Cardiac fibroblast (primary cell): ENCODE data around the gene RSRP1.

Source experiments
- DNase-seq, 2 donors: peaks; one replicate each; pipeline versions ENCODE4 v3.0.0 to v3.0.0-alpha.2; 2010; ENCODE audit warnings: low read depth in 2 of 2
- H3K4me3 ChIP-seq, 2 donors: replicated peaks in 1 of 2; 1 replicate in 1 of 2; 2 replicates in 1 of 2; pipeline ENCODE4 v1.5.1; 2011; ENCODE audit warnings: low read depth in 2 of 2, low read length in 2 of 2, mild to moderate bottlenecking in 2 of 2, moderate library complexity in 1 of 2
- CTCF ChIP-seq: IDR thresholded peaks from one replicate; pipeline ENCODE4 v1.5.1; 2011; ENCODE audit warnings: low read depth, mild to moderate bottlenecking, low read length, inconsistent platforms

The RSRP1 gene

DNA sequence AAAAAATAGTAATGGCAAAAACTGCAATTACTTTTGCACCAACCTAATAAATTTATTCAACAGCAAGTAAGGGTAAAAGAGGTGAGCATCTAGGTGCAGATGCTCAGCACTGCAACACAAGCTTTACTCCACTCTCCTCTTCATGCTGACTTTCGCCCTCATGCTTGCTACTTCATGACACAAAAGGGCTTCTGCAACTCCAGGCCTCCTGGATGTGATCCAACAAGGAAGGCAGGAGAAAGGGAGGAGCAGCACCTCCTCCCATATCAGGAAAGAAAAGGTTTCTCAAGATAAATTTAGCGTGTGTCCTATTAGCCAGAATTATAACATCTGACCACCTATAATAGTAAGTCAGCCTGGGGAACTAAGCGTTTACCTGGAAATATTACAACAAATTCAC, 26.6 kb downstream of the RSRP1 start:
- H3K4me3 ChIP-seq, result no peak overlapping the region
- no peak for TF ChIP-seq CTCF
- DNase-seq, result no peak

DNA sequence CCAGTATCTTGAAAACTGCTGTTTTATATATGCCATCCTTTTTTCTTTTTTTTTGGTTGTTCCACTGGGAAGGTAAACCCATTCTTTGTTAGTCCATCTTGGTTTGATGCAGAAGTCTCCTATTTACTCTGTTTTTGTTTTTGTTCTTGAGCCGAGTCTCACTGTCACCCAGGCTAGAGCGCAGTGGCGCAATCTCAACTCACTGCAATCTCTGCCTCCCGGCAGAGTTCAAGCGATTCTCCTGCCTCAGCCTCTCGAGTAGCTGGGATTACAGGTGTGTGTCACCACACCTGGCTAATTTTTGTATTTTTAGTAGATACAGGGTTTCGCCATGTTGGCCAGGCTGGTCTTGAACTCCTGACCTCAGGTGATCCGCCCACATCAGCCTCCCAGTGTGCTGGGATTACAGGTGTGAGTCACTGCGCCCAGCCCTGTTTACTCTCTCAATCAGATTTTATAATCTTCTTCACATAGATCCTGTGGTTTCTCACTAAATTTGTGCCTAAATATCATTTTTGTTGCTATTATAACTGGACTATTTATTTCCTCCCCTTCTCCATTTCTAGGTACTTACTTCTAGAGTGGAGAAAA, 27.5 kb downstream of the RSRP1 start:
- DNase-seq, result no peak
- no peak for TF ChIP-seq CTCF
- no peak overlapping the region for H3K4me3 ChIP-seq

GRCh38 chr1:25217598-25218232, 29.5 kb downstream of the RSRP1 start:
- no peak for DNase-seq
- H3K4me3 ChIP-seq, result no peak overlapping the region
- no peak for TF ChIP-seq CTCF

DNA sequence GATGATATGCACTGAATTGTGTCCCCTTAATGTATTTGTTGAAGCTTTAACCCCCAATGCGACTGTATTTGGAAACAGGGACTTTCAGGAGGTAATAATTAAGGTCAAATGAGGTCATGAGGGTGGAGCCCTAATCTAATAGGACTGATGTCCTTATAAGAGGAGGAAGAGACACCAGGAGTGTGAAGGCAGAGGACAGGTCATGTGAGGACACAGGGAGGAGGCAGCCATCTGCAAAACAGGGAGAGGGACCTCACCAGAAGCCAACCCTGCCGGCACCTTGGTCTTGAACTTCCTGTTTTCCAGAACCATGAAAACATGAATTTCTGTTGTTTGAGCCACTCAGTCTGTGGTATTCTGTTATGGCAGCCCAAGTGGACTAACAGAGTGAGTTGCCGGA, 30.2 kb downstream of the RSRP1 start:
- TF ChIP-seq CTCF, result no peak
- DNase-seq, result no peak
- H3K4me3 ChIP-seq, result no peak overlapping the region

- DNase-seq, result no peak
- H3K4me3 ChIP-seq, result no peak overlapping the region
- no peak for TF ChIP-seq CTCF
These were observed 31.1 kb downstream of the RSRP1 start for GRCh38 chr1:25216123-25216522.

DNA sequence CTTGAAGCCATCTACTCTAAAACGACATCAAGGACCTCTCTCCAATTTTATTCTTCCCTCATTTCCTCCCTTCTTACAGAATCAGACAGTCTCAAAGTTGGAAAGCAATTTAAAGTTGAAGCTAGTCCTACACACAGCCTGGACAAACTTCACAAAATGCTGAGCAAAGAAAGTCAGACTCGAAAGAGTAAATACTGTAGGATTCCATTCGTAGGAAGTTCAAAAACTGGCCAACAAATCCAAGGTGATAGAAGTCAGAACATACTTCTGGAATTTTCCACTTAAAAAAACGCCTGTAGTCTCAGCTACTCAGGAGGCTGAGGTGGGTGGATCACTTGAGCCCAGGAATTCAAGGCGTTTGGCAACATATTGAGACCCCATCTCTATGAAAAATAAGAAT, 34.5 kb downstream of the RSRP1 start:
- TF ChIP-seq CTCF, result no peak
- no peak for DNase-seq
- no peak overlapping the region for H3K4me3 ChIP-seq

- no peak for TF ChIP-seq CTCF
- no peak overlapping the region for H3K4me3 ChIP-seq
- no peak for DNase-seq
These were observed 36.5 kb downstream of the RSRP1 start for GRCh38 chr1:25210728-25211127.
